Mammary epithelial cell (primary cell): ENCODE measurements around the gene CDX1.

ENCODE experiments used
- EZH2 ChIP-seq: IDR thresholded peaks from 2 replicates; pipeline ENCODE4 v1.6.1; 2012; ENCODE audit warnings: low read length, inconsistent platforms, borderline replicate concordance
- TF ChIP-seq, protein P1 (sequence below), 2 donors: IDR thresholded peaks in 1 of 2; conservative IDR thresholded peaks in 1 of 2; 2 replicates each; pipeline ENCODE4 v1.5.1; 2011 to 2012; ENCODE audit warnings: inconsistent platforms in 2 of 2, low read length in 2 of 2, mild to moderate bottlenecking in 2 of 2, control low read depth in 1 of 2, low read depth in 1 of 2; ENCODE audit not compliant: insufficient read depth in 1 of 2; ENCODE audit errors: extremely low read depth in 1 of 2

DNA sequence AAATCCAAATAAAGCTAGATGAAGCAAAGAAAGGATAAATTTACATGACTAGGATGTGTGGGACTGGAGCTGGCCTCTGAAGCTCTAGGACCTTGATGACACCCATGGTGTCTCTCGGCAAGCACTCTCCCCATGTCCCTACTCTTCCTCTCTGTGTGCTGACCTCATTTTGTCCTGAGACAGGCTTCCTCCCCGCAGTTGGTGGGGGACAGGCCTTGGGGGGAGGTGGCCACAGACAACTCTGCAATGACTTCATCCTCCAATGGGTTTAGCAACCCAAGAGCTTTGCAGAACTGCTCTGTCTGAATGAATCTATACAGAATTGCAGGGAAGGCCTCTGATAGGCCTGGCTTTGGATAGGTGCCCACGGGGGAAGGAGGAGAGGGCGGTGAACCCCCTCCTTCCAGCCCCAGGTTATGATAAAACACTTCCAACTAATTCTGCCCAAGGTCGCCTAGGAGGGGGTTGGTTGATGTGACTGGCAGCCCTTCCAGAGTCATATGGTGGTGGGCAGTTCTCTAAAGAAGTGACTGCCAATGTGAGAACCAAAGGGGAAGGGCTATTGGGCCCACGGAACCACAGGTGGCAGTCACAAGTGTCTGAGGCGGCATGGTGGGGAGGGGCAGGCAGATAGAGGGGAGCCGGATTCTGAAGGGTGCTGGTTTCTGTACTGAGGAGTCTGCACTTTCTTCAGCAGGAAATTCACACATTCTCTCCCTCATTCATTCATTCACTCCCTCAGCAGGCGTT, 29.3 kb downstream of the CDX1 start:
- TF ChIP-seq, protein P1, sequence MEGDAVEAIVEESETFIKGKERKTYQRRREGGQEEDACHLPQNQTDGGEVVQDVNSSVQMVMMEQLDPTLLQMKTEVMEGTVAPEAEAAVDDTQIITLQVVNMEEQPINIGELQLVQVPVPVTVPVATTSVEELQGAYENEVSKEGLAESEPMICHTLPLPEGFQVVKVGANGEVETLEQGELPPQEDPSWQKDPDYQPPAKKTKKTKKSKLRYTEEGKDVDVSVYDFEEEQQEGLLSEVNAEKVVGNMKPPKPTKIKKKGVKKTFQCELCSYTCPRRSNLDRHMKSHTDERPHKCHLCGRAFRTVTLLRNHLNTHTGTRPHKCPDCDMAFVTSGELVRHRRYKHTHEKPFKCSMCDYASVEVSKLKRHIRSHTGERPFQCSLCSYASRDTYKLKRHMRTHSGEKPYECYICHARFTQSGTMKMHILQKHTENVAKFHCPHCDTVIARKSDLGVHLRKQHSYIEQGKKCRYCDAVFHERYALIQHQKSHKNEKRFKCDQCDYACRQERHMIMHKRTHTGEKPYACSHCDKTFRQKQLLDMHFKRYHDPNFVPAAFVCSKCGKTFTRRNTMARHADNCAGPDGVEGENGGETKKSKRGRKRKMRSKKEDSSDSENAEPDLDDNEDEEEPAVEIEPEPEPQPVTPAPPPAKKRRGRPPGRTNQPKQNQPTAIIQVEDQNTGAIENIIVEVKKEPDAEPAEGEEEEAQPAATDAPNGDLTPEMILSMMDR (conservative IDR thresholded peaks at IDR 0.05 in 1 of 2, IDR thresholded peaks at IDR 0.05 in 1 of 2; ENCODE audit: extremely low read depth in 1 of 2, insufficient read depth in 1 of 2, low read depth in 1 of 2, low read length in 2 of 2): no peak
- TF ChIP-seq EZH2: no peak
